K562 (cell line): ENCODE data around the gene ST7. TPM values are rescaled to one million over a fixed set of nuclear protein-coding genes. Genes with fewer than 3 reads are reported as not detected.

Experiments used
- BHLHE40 ChIP-seq: IDR thresholded peaks from 2 replicates; pipeline ENCODE4 v1.6.1; 2011; ENCODE audit warnings: low read length, improper control_type of control experiment
- C11orf30 ChIP-seq: fragments of 450-650 bp; IDR thresholded peaks from 2 replicates; pipeline ENCODE4 v1.6.1; 2016; ENCODE audit warnings: low read depth, mild to moderate bottlenecking
- CBFA2T3 ChIP-seq: fragments of 450-650 bp; IDR thresholded peaks from 2 replicates; pipeline ENCODE4 v1.6.1; 2017
- FOXJ2 ChIP-seq: fragments of 200-800 bp; sonication (Bioruptor generic); IDR thresholded peaks from 2 replicates; pipeline ENCODE4 v1.6.1; 2016; ENCODE audit warnings: missing genetic modification characterization, missing compliant biosample characterization
- JUND ChIP-seq, 2 experiments: IDR thresholded peaks; 2 replicates in 1 of 2; 3 replicates in 1 of 2; pipeline ENCODE4 v1.6.1; 2011; ENCODE audit warnings: borderline replicate concordance in 2 of 2, low read depth in 2 of 2, low read length in 2 of 2, improper control_type of control experiment in 1 of 2, missing biosample characterization in 1 of 2, missing genetic modification characterization in 1 of 2, missing genetic modification reagents in 1 of 2
- MEIS2 ChIP-seq: fragments of 450-650 bp; IDR thresholded peaks from 2 replicates; pipeline ENCODE4 v1.6.1; 2014; ENCODE audit warnings: mild to moderate bottlenecking; ENCODE audit not compliant: partially characterized antibody
- PHF21A ChIP-seq: fragments of 450-650 bp; IDR thresholded peaks from 2 replicates; pipeline ENCODE4 v1.6.1; 2017; ENCODE audit warnings: low read depth, borderline replicate concordance
- POLR2H ChIP-seq: IDR thresholded peaks from 2 replicates; pipeline ENCODE4 v1.6.1; 2016; ENCODE audit warnings: missing genetic modification characterization, low read depth, mild to moderate bottlenecking, control low read depth, missing compliant biosample characterization, moderate library complexity
- RCOR1 ChIP-seq, 2 experiments: IDR thresholded peaks; 2 replicates each; pipeline ENCODE4 v1.6.1; 2012; ENCODE audit warnings: low read depth in 2 of 2, low read length in 2 of 2, borderline replicate concordance in 1 of 2, improper control_type of control experiment in 1 of 2
- RNF219 ChIP-seq: fragments of 250-450 bp; sonication (Bioruptor Pico); IDR thresholded peaks from 2 replicates; pipeline ENCODE4 v1.5.0; 2022; ENCODE audit warnings: mild to moderate bottlenecking
- ZC3H4 ChIP-seq: sonication (generic); formaldehyde crosslinking; IDR thresholded peaks from 2 replicates; pipeline ENCODE4 v1.9.0; 2021; ENCODE audit warnings: missing genetic modification reagents, borderline replicate concordance
- ZNF143 ChIP-seq: sonication (generic); formaldehyde crosslinking; IDR thresholded peaks from 2 replicates; pipeline ENCODE4 v1.9.0; 2022; ENCODE audit warnings: mild to moderate bottlenecking, missing genetic modification reagents
- ZNF57 ChIP-seq: fragments of 450-650 bp; formaldehyde crosslinking; IDR thresholded peaks from 2 replicates; pipeline ENCODE4 v1.4.0; 2020; ENCODE audit warnings: mild to moderate bottlenecking, moderate library complexity
- polyA plus RNA-seq, 8 experiments: library from polyadenylated mRNA; depleted of rRNA in 4 of 8; stranded (reverse) in 5 of 8; unstranded in 3 of 8; fragments of >200 nt; fragmentation: Nextera tagmentation in 2 of 8; fragmentation: Illumina TruSeq in 1 of 8; extraction: Ambion mirVana in 2 of 8; extraction: Trizol in 1 of 8; gene quantifications; 2 replicates each; pipeline versions ENCODE4 v1.2.1 to v1.2.3, GENCODE V29; 2011 to 2014; ENCODE audit warnings: inconsistent platforms in 1 of 8, missing spikeins in 1 of 8
- total RNA-seq, 7 experiments: library from RNA; depleted of rRNA in 6 of 7; stranded (reverse); fragments of >200 nt in 6 of 7; fragmentation: Illumina TruSeq in 2 of 7; extraction: Trizol in 2 of 7; gene quantifications; 2 replicates each; pipeline versions ENCODE4 v1.2.1 to v1.2.3, GENCODE V29; 2011 to 2021; ENCODE audit warnings: low replicate concordance in 1 of 7

The ST7 gene
- total and polyA plus RNA-seq, 9 of the 15 experiments (the other 6 are each of a cell fraction or from before 2014, with no cell fraction given) = 23.9 to 56.3 (median 36.9) TPM

GRCh38 chr7:117184367-117184766 is 231.1 kb downstream of the ST7 start (continued):
- no peak for TF ChIP-seq RNF219
- TF ChIP-seq BHLHE40 = no peak
- TF ChIP-seq MEIS2 = no peak
- no peak for TF ChIP-seq ZNF143
- 0 out of 2 replicates have a peak, but pooled peaks have one; percentile 38 for TF ChIP-seq ZNF57 (CRISPR knock-in tag)
- TF ChIP-seq CBFA2T3 = peak; percentile 36; the same call in 1 of the 2 replicates
- TF ChIP-seq JUND (IDR thresholded peaks at IDR 0.05; ENCODE audit: borderline replicate concordance, low read depth, low read length) = peak; percentile 62; the same call in 1 of the 2 replicates
- TF ChIP-seq JUND (tag; IDR thresholded peaks at IDR 0.05; ENCODE audit: borderline replicate concordance, low read depth, low read length) = peak; percentile 65; the same call in 1 of the 3 replicates
- TF ChIP-seq FOXJ2 (tag) = peak; percentile 37; the same call in 1 of the 2 replicates
- TF ChIP-seq POLR2H = peak; percentile 1; the same call in 1 of the 2 replicates
- 0 out of 4 replicates have a peak, but pooled peaks of 1 of the 2 experiments have one; percentile 28 for TF ChIP-seq RCOR1 (IDR thresholded peaks at IDR 0.05; ENCODE audit: borderline replicate concordance in 1 of 2, low read depth in 2 of 2, low read length in 2 of 2)
- no peak for TF ChIP-seq C11orf30
- TF ChIP-seq ZC3H4 (CRISPR knock-in tag) = no peak
- no peak for TF ChIP-seq PHF21A
